HEK293 (cell line): Measurements from ENCODE around the gene LMF1.

Experiments used
- CTCF ChIA-PET: fragments of 350-600 bp; formaldehyde crosslinking; extraction: SDS; loops from one replicate; lab custom pipeline; 2021; ENCODE audit warnings: antibody characterized with exemption; lab: Yijun Ruan, JAX
- POLR2A ChIA-PET: fragments of 300-600 bp; formaldehyde crosslinking; extraction: SDS; loops from one replicate; lab custom pipeline; 2020; ENCODE audit warnings: antibody characterized with exemption, inconsistent platforms; lab: Yijun Ruan, JAX
- H3K27ac ChIP-seq: fragments of 200-500 bp; sonication (Bioruptor generic); 2 replicates; pipeline ENCODE4 v1.5.1; 2014; ENCODE audit warnings: low read depth, low read length, control low read depth, inconsistent platforms; ENCODE audit errors: extremely low read depth
- H3K36me3 ChIP-seq, 2 experiments: fragments of 200-500 bp in 1 of 2; sonication (Bioruptor generic) in 1 of 2; 1 replicate in 1 of 2; 2 replicates in 1 of 2; pipeline ENCODE4 v1.5.1; 2014 to 2017; ENCODE audit warnings: inconsistent platforms in 2 of 2, low read length in 2 of 2; ENCODE audit not compliant: control insufficient read depth in 2 of 2, insufficient read depth in 1 of 2
- H3K4me1 ChIP-seq: fragments of 200-500 bp; sonication (Bioruptor generic); 2 replicates; pipeline ENCODE4 v1.5.1; 2014; ENCODE audit warnings: mild to moderate bottlenecking, low read length, inconsistent platforms; ENCODE audit not compliant: control insufficient read depth, insufficient read depth
- H3K4me3 ChIP-seq: 2 replicates; pipeline ENCODE4 v1.5.1; 2011; ENCODE audit warnings: low read depth, mild to moderate bottlenecking, control low read depth, low read length, moderate library complexity
- H3K9me3 ChIP-seq: fragments of 200-500 bp; sonication (Bioruptor generic); 2 replicates; pipeline ENCODE4 v1.5.1; 2014; ENCODE audit warnings: low read depth, low read length, inconsistent platforms; ENCODE audit not compliant: control insufficient read depth, insufficient read depth
- GLI4 ChIP-seq: fragments of 450-650 bp; formaldehyde crosslinking; IDR thresholded peaks from 2 replicates; pipeline ENCODE4 v1.5.1; 2016; ENCODE audit warnings: missing biosample characterization, missing genetic modification characterization
- KLF1 ChIP-seq: fragments of 450-650 bp; formaldehyde crosslinking; IDR thresholded peaks from 2 replicates; pipeline ENCODE4 v1.5.1; 2016; ENCODE audit warnings: missing biosample characterization, missing genetic modification characterization
- KLF16 ChIP-seq: fragments of 450-650 bp; formaldehyde crosslinking; IDR thresholded peaks from 2 replicates; pipeline ENCODE4 v1.5.1; 2017; ENCODE audit warnings: missing biosample characterization, missing genetic modification characterization
- PATZ1 ChIP-seq: fragments of 450-650 bp; formaldehyde crosslinking; IDR thresholded peaks from 2 replicates; pipeline ENCODE4 v1.5.1; 2016; ENCODE audit warnings: missing biosample characterization, missing genetic modification characterization
- REPIN1 ChIP-seq: fragments of 450-650 bp; formaldehyde crosslinking; IDR thresholded peaks from 2 replicates; pipeline ENCODE4 v1.5.1; 2017; ENCODE audit warnings: missing biosample characterization, missing genetic modification characterization, low read depth
- SETDB1 ChIP-seq: IDR thresholded peaks from one replicate; pipeline ENCODE4 v1.6.1; 2017; ENCODE audit warnings: mild to moderate bottlenecking, low read length, moderate library complexity, mixed read lengths; ENCODE audit not compliant: insufficient read length
- ZBTB1 ChIP-seq: fragments of 450-650 bp; formaldehyde crosslinking; IDR thresholded peaks from 2 replicates; pipeline ENCODE4 v1.5.1; 2016; ENCODE audit warnings: missing biosample characterization, missing genetic modification characterization
- ZFP37 ChIP-seq: fragments of 450-650 bp; formaldehyde crosslinking; IDR thresholded peaks from 2 replicates; pipeline ENCODE4 v1.5.1; 2016; ENCODE audit warnings: missing biosample characterization, missing genetic modification characterization
- ZNF132 ChIP-seq: fragments of 450-650 bp; formaldehyde crosslinking; IDR thresholded peaks from 2 replicates; pipeline ENCODE4 v1.5.1; 2017; ENCODE audit warnings: missing biosample characterization, missing genetic modification characterization, borderline replicate concordance
- ZNF202 ChIP-seq: fragments of 450-650 bp; formaldehyde crosslinking; IDR thresholded peaks from 2 replicates; pipeline ENCODE4 v1.5.1; 2016; ENCODE audit warnings: missing biosample characterization, missing genetic modification characterization, borderline replicate concordance
- ZNF214 ChIP-seq: fragments of 450-650 bp; formaldehyde crosslinking; IDR thresholded peaks from 2 replicates; pipeline ENCODE4 v1.5.1; 2017; ENCODE audit warnings: missing biosample characterization, mild to moderate bottlenecking, missing genetic modification characterization, borderline replicate concordance
- ZNF26 ChIP-seq: fragments of 450-650 bp; formaldehyde crosslinking; IDR thresholded peaks from 2 replicates; pipeline ENCODE4 v1.5.1; 2016; ENCODE audit warnings: missing biosample characterization, missing genetic modification characterization
- ZNF311 ChIP-seq: fragments of 450-650 bp; formaldehyde crosslinking; IDR thresholded peaks from 2 replicates; pipeline ENCODE4 v1.5.1; 2017; ENCODE audit warnings: missing biosample characterization, missing genetic modification characterization, borderline replicate concordance
- ZNF426 ChIP-seq: fragments of 450-650 bp; formaldehyde crosslinking; IDR thresholded peaks from 2 replicates; pipeline ENCODE4 v1.5.1; 2017; ENCODE audit warnings: missing biosample characterization, missing genetic modification characterization, mild to moderate bottlenecking, inconsistent platforms, moderate library complexity
- ZNF529 ChIP-seq: fragments of 450-650 bp; formaldehyde crosslinking; IDR thresholded peaks from 2 replicates; pipeline ENCODE4 v1.5.1; 2017; ENCODE audit warnings: missing genetic modification characterization, missing biosample characterization; ENCODE audit not compliant: insufficient replicate concordance
- ZNF654 ChIP-seq: fragments of 450-650 bp; formaldehyde crosslinking; IDR thresholded peaks from 2 replicates; pipeline ENCODE4 v1.5.1; 2016; ENCODE audit warnings: low read depth, missing biosample characterization, missing genetic modification characterization
- ZNF670 ChIP-seq: fragments of 450-650 bp; formaldehyde crosslinking; IDR thresholded peaks from 2 replicates; pipeline ENCODE4 v1.5.1; 2016; ENCODE audit warnings: missing biosample characterization, missing genetic modification characterization, low read depth
- ZNF776 ChIP-seq: fragments of 450-650 bp; formaldehyde crosslinking; IDR thresholded peaks from 2 replicates; pipeline ENCODE4 v1.5.0; 2017; ENCODE audit warnings: missing biosample characterization, missing genetic modification characterization, borderline replicate concordance
- ZNF785 ChIP-seq: fragments of 450-650 bp; formaldehyde crosslinking; IDR thresholded peaks from 2 replicates; pipeline ENCODE4 v1.5.1; 2016; ENCODE audit warnings: missing biosample characterization, missing genetic modification characterization
- ZSCAN5A ChIP-seq: fragments of 450-650 bp; formaldehyde crosslinking; IDR thresholded peaks from 2 replicates; pipeline ENCODE4 v1.5.1; 2016; ENCODE audit warnings: missing biosample characterization, missing genetic modification characterization

Gene LMF1

GRCh38 chr16:912684-913613 is 57.8 kb downstream of the LMF1 start:
- Histone ChIP-seq H3K4me1 (no peaks in the 10 kb centered on the region), H3K9me3 (no peaks in the 10 kb centered on the region), H3K27ac (no peak overlapping the region), H3K36me3 (peaks cover 0 to 3% of the 10 kb centered on the region in 2 experiments; a peak in 1 of 3 replicates), H3K4me3 (no peak overlapping the region)
- TF ChIP-seq ZNF214 (tag by site-specific recombination) (no peak), ZNF776 (tag by site-specific recombination) (no peak), ZNF26 (tag by site-specific recombination) (no peak)
- CTCF ChIA-PET, result no interaction called here
- POLR2A ChIA-PET, result no interaction called here

- H3K4me3 ChIP-seq, result no peak overlapping the region
- no peak for TF ChIP-seq ZBTB1 (tag by site-specific recombination)
- no peak for TF ChIP-seq ZNF426 (tag by site-specific recombination)
- TF ChIP-seq ZNF529 (tag by site-specific recombination), result no peak
- no peak for TF ChIP-seq GLI4 (tag by site-specific recombination)
- no peak for TF ChIP-seq ZNF202
- no peak for TF ChIP-seq KLF16 (tag by site-specific recombination)
- no peak for TF ChIP-seq ZNF654 (tag by site-specific recombination)
- no peak for TF ChIP-seq ZNF670 (tag by site-specific recombination)
- no peak for TF ChIP-seq ZNF132 (tag by site-specific recombination)
- TF ChIP-seq ZNF785 (tag by site-specific recombination), result no peak
- TF ChIP-seq ZSCAN5A (tag by site-specific recombination), result no peak
- no peak for TF ChIP-seq SETDB1
- no peak for TF ChIP-seq ZNF311 (tag by site-specific recombination)
- TF ChIP-seq REPIN1 (tag by site-specific recombination), result no peak
- no peak for TF ChIP-seq PATZ1 (tag by site-specific recombination)
- no peak for TF ChIP-seq KLF1 (tag by site-specific recombination)
- TF ChIP-seq ZFP37, result no peak
- ChIA-PET POLR2A (no interaction called here), CTCF (no interaction called here)
- H3K27ac ChIP-seq, result no peak overlapping the region
- no peaks in the 10 kb centered on the region for H3K9me3 ChIP-seq
- H3K4me1 ChIP-seq, result no peaks in the 10 kb centered on the region
- H3K36me3 ChIP-seq, result peaks cover 0 to 3% of the 10 kb centered on the region in 2 experiments; a peak in 1 of 3 replicates
Measured at GRCh38 chr16:912322-912683, 58.5 kb downstream of the LMF1 start.
